ENCODE data around the gene NOL8.

NOL8 gene

GRCh38 chr9:92263131-92263530 lies 62.0 kb downstream of the NOL8 start:
- H3K9ac ChIP-seq (ENCODE audit: low read length) = no peak overlapping the region
- peaks cover 77% of the 10 kb centered on the region for H3K36me3 ChIP-seq (replicated peaks; ENCODE audit: low read depth, low read length)
- no peaks in the 10 kb centered on the region for H3K9me3 ChIP-seq (ENCODE audit: insufficient read depth, low read length)
- no peaks in the 10 kb centered on the region for H4K20me1 ChIP-seq (ENCODE audit: insufficient read depth, low read length)
- H3K4me2 ChIP-seq (ENCODE audit: low read length) = no peak overlapping the region
- no peaks in the 10 kb centered on the region for H3K79me2 ChIP-seq (ENCODE audit: low read length)
- no peaks in the 10 kb centered on the region for H3K27me3 ChIP-seq (ENCODE audit: low read depth, low read length)
- no peaks in the 10 kb centered on the region for H3K4me1 ChIP-seq (ENCODE audit: low read length)
- H3K4me3 ChIP-seq (ENCODE audit: low read length) = no peak overlapping the region
- TF ChIP-seq EZH2phosphoT487 (IDR thresholded peaks at IDR 0.05; ENCODE audit: low read depth) (no peak), CTCF (IDR thresholded peaks at IDR 0.05; ENCODE audit: low read depth, low read length) (no peak)
- H3K27ac ChIP-seq (ENCODE audit: low read length) = no peak overlapping the region
- H2AFZ ChIP-seq (ENCODE audit: low read depth, low read length) = no peak overlapping the region

- Histone ChIP-seq H3K27me3 (ENCODE audit: low read depth, low read length) (no peaks in the 10 kb centered on the region), H3K79me2 (ENCODE audit: low read length) (peaks cover 3% of the 10 kb centered on the region; the same call in 1 of the 2 replicates), H4K20me1 (ENCODE audit: insufficient read depth, low read length) (no peaks in the 10 kb centered on the region), H3K9me3 (ENCODE audit: insufficient read depth, low read length) (no peaks in the 10 kb centered on the region), H2AFZ (ENCODE audit: low read depth, low read length) (no peak overlapping the region), H3K4me1 (ENCODE audit: low read length) (no peaks in the 10 kb centered on the region), H3K9ac (ENCODE audit: low read length) (no peak overlapping the region), H3K27ac (ENCODE audit: low read length) (no peak overlapping the region), H3K4me2 (ENCODE audit: low read length) (no peak overlapping the region), H3K36me3 (replicated peaks; ENCODE audit: low read depth, low read length) (peaks cover 71% of the 10 kb centered on the region), H3K4me3 (ENCODE audit: low read length) (no peak overlapping the region)
- no peak for TF ChIP-seq CTCF (IDR thresholded peaks at IDR 0.05; ENCODE audit: low read depth, low read length)
- TF ChIP-seq EZH2phosphoT487 (IDR thresholded peaks at IDR 0.05; ENCODE audit: low read depth) = no peak
Observed at GRCh38 chr9:92257327-92257726, 67.8 kb downstream of the NOL8 start.

DNA sequence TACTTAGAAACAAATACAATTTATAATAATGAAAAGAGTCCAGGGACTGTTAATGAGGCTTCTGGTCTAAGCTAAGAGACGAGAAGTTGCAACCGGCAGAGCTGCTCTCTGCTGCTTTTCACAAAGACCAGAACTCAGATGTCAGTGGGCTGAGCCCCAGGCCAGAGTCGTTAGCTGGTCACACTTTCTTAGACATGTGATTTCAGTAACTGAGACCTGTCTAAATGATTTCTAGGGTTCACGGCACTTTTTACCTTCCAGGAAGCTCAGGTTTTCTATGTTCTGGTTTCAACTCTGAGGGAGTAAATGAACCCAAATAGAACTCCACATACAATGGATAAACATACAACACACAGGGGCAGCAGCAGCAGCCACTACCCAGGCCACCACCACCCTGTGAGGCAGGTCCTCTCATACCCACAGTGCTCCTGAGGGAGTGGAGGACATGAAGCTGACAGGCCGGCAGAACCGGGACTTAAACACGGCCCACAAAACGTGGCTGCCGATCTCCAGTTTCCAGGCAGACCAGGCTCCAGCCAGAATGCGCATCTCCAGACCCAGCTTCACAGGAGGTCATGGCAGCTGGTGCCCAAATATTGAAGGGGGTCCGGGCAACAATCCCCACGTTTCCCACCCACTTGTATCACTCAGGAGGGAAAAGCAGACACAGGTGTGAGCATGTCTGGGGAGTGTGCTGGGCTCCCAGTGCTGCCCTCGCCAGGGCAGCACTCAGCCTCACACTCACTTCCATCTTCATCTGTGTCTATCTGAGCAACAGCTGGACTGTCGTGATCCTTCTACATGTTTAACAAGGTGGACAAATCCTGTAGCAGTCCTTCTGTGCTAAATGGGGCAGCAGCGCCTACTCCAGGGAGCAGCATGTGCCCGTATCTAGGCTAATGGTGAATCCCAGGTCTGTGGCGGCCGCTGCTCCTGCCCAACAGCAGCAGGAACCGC lies 70.5 kb downstream of the NOL8 start:
- no peak for TF ChIP-seq EZH2phosphoT487 (IDR thresholded peaks at IDR 0.05; ENCODE audit: low read depth)
- no peak for TF ChIP-seq CTCF (IDR thresholded peaks at IDR 0.05; ENCODE audit: low read depth, low read length)
- Histone ChIP-seq H3K9me3 (ENCODE audit: insufficient read depth, low read length) (no peaks in the 10 kb centered on the region), H3K27ac (ENCODE audit: low read length) (no peak overlapping the region), H3K36me3 (replicated peaks; ENCODE audit: low read depth, low read length) (peaks cover 77% of the 10 kb centered on the region), H3K4me3 (ENCODE audit: low read length) (no peak overlapping the region), H3K4me1 (ENCODE audit: low read length) (no peaks in the 10 kb centered on the region), H4K20me1 (ENCODE audit: insufficient read depth, low read length) (no peaks in the 10 kb centered on the region), H3K79me2 (ENCODE audit: low read length) (peaks cover 3% of the 10 kb centered on the region; the same call in 1 of the 2 replicates), H3K4me2 (ENCODE audit: low read length) (no peak overlapping the region), H3K9ac (ENCODE audit: low read length) (no peak overlapping the region), H2AFZ (ENCODE audit: low read depth, low read length) (no peak overlapping the region), H3K27me3 (ENCODE audit: low read depth, low read length) (no peaks in the 10 kb centered on the region)

DNA sequence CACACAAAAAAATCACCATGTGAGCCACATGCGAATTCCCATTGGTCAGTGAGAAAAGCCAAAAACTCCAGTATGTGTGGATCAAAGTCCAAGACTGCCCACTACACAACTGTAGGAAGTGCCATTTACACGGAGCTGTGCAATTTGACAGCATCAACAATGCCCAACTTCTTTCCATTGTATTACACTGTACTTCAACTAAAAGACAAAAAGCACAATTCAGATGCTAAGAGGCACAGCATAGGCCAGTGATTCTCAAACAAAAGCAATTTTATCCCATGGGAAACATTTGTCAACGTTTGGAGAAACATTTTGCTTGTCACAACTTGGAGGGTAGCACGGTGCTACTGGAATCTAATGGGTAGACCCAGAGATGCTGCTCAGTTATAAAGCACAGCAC lies 71.5 kb downstream of the NOL8 start:
- TF ChIP-seq EZH2phosphoT487 (IDR thresholded peaks at IDR 0.05; ENCODE audit: low read depth) (no peak), CTCF (IDR thresholded peaks at IDR 0.05; ENCODE audit: low read depth, low read length) (no peak)
- H2AFZ ChIP-seq (ENCODE audit: low read depth, low read length) = no peak overlapping the region
- H3K27me3 ChIP-seq (ENCODE audit: low read depth, low read length) = no peaks in the 10 kb centered on the region
- no peaks in the 10 kb centered on the region for H3K9me3 ChIP-seq (ENCODE audit: insufficient read depth, low read length)
- peaks cover 72% of the 10 kb centered on the region for H3K36me3 ChIP-seq (replicated peaks; ENCODE audit: low read depth, low read length)
- H3K4me1 ChIP-seq (ENCODE audit: low read length) = no peaks in the 10 kb centered on the region
- no peaks in the 10 kb centered on the region for H4K20me1 ChIP-seq (ENCODE audit: insufficient read depth, low read length)
- peaks cover 3% of the 10 kb centered on the region; the same call in 1 of the 2 replicates for H3K79me2 ChIP-seq (ENCODE audit: low read length)
- H3K4me3 ChIP-seq (ENCODE audit: low read length) = no peak overlapping the region
- no peak overlapping the region for H3K9ac ChIP-seq (ENCODE audit: low read length)
- H3K27ac ChIP-seq (ENCODE audit: low read length) = no peak overlapping the region
- H3K4me2 ChIP-seq (ENCODE audit: low read length) = no peak overlapping the region
